HCT116 (cell line): ENCODE results near the gene NEK6. TPM values are rescaled to one million over a fixed set of nuclear protein-coding genes. Genes with fewer than 3 reads are reported as not detected.

Experiments used
- ATAC-seq: fragments of 200-7000 bp; cut with Tn5 transposase; 2 replicates; pipeline ENCODE4 v1.9.1; 2020; ENCODE audit warnings: mild to moderate bottlenecking, moderate library complexity
- BruUV-seq: library from RNA; stranded (reverse); fragments of 400-500 nt; replicated peaks from 2 replicates; lab custom pipeline; 2021; lab: Mats Ljungman, UMichigan
- CTCF ChIA-PET: fragments of 300-600 bp; sonication (Branson Sonifier 250); formaldehyde crosslinking; loops from one replicate; lab custom pipeline; 2021; ENCODE audit warnings: antibody characterized with exemption; lab: Charles Lee
- POLR2A ChIA-PET: fragments of 300-600, 350-600 bp; sonication (Branson Sonifier 250); formaldehyde crosslinking; loops from one replicate; lab custom pipeline; 2021; ENCODE audit warnings: antibody characterized with exemption; lab: Charles Lee
- RAD21 ChIA-PET, 2 experiments: fragments of 300-600 bp; sonication (Branson Sonifier 250); formaldehyde crosslinking; loops; one replicate each; lab custom pipeline; 2023; ENCODE audit warnings: low total read pairs in 2 of 2; ENCODE audit not compliant: uncharacterized antibody in 2 of 2, unreplicated experiment in 2 of 2, low non-redundant PET in 1 of 2; lab: Charles Lee
- DNase-seq: peaks from one replicate; pipeline ENCODE4 v3.0.0-alpha.2; 2010; ENCODE audit warnings: low read depth, low spot score
- H2AFZ ChIP-seq: fragments of 200-600 bp; shearing (Covaris generic), sonication (generic); 2 replicates; pipeline ENCODE4 v1.6.1; 2017; ENCODE audit warnings: low read depth, mixed run types, mixed read lengths, antibody characterized with exemption, low read length; ENCODE audit not compliant: poor library complexity, severe bottlenecking
- H3K27ac ChIP-seq: 2 replicates; pipeline ENCODE4 v1.5.1; 2012; ENCODE audit warnings: low read depth, low read length
- H3K27me3 ChIP-seq: fragments of 200-600 bp; sonication (generic); 2 replicates; pipeline ENCODE4 v1.6.1; 2016; ENCODE audit warnings: mixed run types, low read length, mixed read lengths; ENCODE audit not compliant: insufficient read depth
- H3K36me3 ChIP-seq, 2 experiments: fragments of 200-500 bp in 1 of 2; fragments of 200-600 bp in 1 of 2; sonication (Bioruptor generic) in 1 of 2; sonication (generic) in 1 of 2; 2 replicates each; pipeline versions ENCODE4 v1.5.1 to v1.6.1; 2014 to 2016; ENCODE audit warnings: low read length in 2 of 2, inconsistent platforms in 1 of 2, mixed read lengths in 1 of 2, mixed run types in 1 of 2; ENCODE audit not compliant: insufficient read depth in 2 of 2, control insufficient read depth in 1 of 2
- H3K4me1 ChIP-seq, 2 experiments: fragments of 200-600 bp in 1 of 2; sonication (generic) in 1 of 2; 2 replicates each; pipeline versions ENCODE4 v1.5.1 to v1.6.1; 2012 to 2017; ENCODE audit warnings: low read length in 2 of 2, inconsistent platforms in 1 of 2, mild to moderate bottlenecking in 1 of 2, mixed read lengths in 1 of 2, mixed run types in 1 of 2, moderate library complexity in 1 of 2; ENCODE audit not compliant: insufficient read depth in 2 of 2, control insufficient read depth in 1 of 2
- H3K4me2 ChIP-seq: fragments of 200-600 bp; sonication (generic); 2 replicates; pipeline ENCODE4 v1.6.1; 2017; ENCODE audit warnings: mixed run types, low read length, mixed read lengths
- H3K4me3 ChIP-seq, 2 experiments: fragments of 200-600 bp in 1 of 2; sonication (generic) in 1 of 2; replicated peaks in 1 of 2; 2 replicates each; pipeline ENCODE4 v1.5.1; 2011 to 2016; ENCODE audit warnings: low read length in 2 of 2, control low read depth in 1 of 2, low read depth in 1 of 2, mild to moderate bottlenecking in 1 of 2, mixed read lengths in 1 of 2, mixed run types in 1 of 2
- H3K79me2 ChIP-seq: fragments of 200-600 bp; sonication (generic); 2 replicates; pipeline ENCODE4 v1.6.1; 2017; ENCODE audit warnings: mild to moderate bottlenecking, mixed run types, low read length, moderate library complexity, mixed read lengths; ENCODE audit not compliant: insufficient read depth
- H3K9ac ChIP-seq: fragments of 200-600 bp; sonication (generic); 2 replicates; pipeline ENCODE4 v1.6.1; 2016; ENCODE audit warnings: low read length, mixed read lengths
- H3K9me2 ChIP-seq: fragments of 200-600 bp; sonication (generic), shearing (Covaris generic); 2 replicates; pipeline ENCODE4 v1.6.1; 2017; ENCODE audit warnings: mixed run types, mild to moderate bottlenecking, moderate library complexity; ENCODE audit not compliant: insufficient read depth
- H3K9me3 ChIP-seq, 2 experiments: fragments of 200-500 bp in 1 of 2; fragments of 200-600 bp in 1 of 2; sonication (Bioruptor generic) in 1 of 2; sonication (generic) in 1 of 2; 2 replicates each; pipeline ENCODE4 v1.6.1; 2014 to 2017; ENCODE audit warnings: low read length in 2 of 2, mixed read lengths in 2 of 2, inconsistent platforms in 1 of 2, low read depth in 1 of 2, mild to moderate bottlenecking in 1 of 2, mixed run types in 1 of 2, moderate library complexity in 1 of 2; ENCODE audit not compliant: control insufficient read depth in 1 of 2, insufficient read depth in 1 of 2
- H4K20me1 ChIP-seq: fragments of 200-600 bp; sonication (generic), shearing (Covaris generic); 2 replicates; pipeline ENCODE4 v1.6.1; 2017; ENCODE audit warnings: mixed run types, mild to moderate bottlenecking, moderate library complexity; ENCODE audit not compliant: insufficient read depth
- ATF3 ChIP-seq: IDR thresholded peaks from 2 replicates; pipeline ENCODE4 v1.6.1; 2012
- CBX3 ChIP-seq: IDR thresholded peaks from 2 replicates; pipeline ENCODE4 v1.6.1; 2012; ENCODE audit warnings: low read depth
- CEBPB ChIP-seq: IDR thresholded peaks from 2 replicates; pipeline ENCODE4 v1.6.1; 2012; ENCODE audit warnings: low read depth
- EGR1 ChIP-seq: IDR thresholded peaks from 2 replicates; pipeline ENCODE4 v1.6.1; 2012; ENCODE audit warnings: low read depth
- ELF1 ChIP-seq: IDR thresholded peaks from 2 replicates; pipeline ENCODE4 v1.6.1; 2012; ENCODE audit warnings: low read depth, borderline replicate concordance
- EZH2 ChIP-seq: fragments of 200-600 bp; sonication (generic); IDR thresholded peaks from 2 replicates; pipeline ENCODE4 v1.6.1; 2017; ENCODE audit warnings: antibody characterized with exemption, mixed run types
- EZH2phosphoT487 ChIP-seq: fragments of 200-600 bp; IDR thresholded peaks from 2 replicates; pipeline ENCODE4 v1.6.1; 2018; ENCODE audit warnings: antibody characterized with exemption, borderline replicate concordance
- FOSL1 ChIP-seq: IDR thresholded peaks from 2 replicates; pipeline ENCODE4 v1.6.1; 2012; ENCODE audit warnings: low read depth
- JUND ChIP-seq: IDR thresholded peaks from 2 replicates; pipeline ENCODE4 v1.6.1; 2012
- POLR2A ChIP-seq: IDR thresholded peaks from 2 replicates; pipeline ENCODE4 v1.7.0; 2011; ENCODE audit warnings: borderline replicate concordance; ENCODE audit not compliant: insufficient read depth, insufficient read length; ENCODE audit errors: extremely low read depth
- SRF ChIP-seq: IDR thresholded peaks from 2 replicates; pipeline ENCODE4 v1.6.1; 2012; ENCODE audit warnings: low read depth
- TCF7L2 ChIP-seq: IDR thresholded peaks from 2 replicates; pipeline ENCODE4 v1.7.0; 2011; ENCODE audit warnings: borderline replicate concordance, inconsistent platforms; ENCODE audit not compliant: insufficient read depth, insufficient read length; ENCODE audit errors: extremely low read depth
- YY1 ChIP-seq: IDR thresholded peaks from 2 replicates; pipeline ENCODE4 v1.6.1; 2011; ENCODE audit warnings: low read length, low read depth, moderate library complexity, mild to moderate bottlenecking; ENCODE audit not compliant: insufficient replicate concordance; ENCODE audit errors: extremely low read depth
- ZBTB33 ChIP-seq: IDR thresholded peaks from 2 replicates; pipeline ENCODE4 v1.6.1; 2011; ENCODE audit warnings: mild to moderate bottlenecking, low read length, moderate library complexity; ENCODE audit not compliant: insufficient replicate concordance; ENCODE audit errors: extremely low read depth
- ZFX ChIP-seq: fragments of 450-650 bp; IDR thresholded peaks from 2 replicates; pipeline ENCODE4 v1.6.1; 2017
- intact Hi-C: fragments of 100-400 bp; cut with micrococcal nuclease; formaldehyde crosslinking; loops from 2 replicates; pipeline ENCODE4 v1.10.0; 2022
- total RNA-seq: library from RNA; stranded (reverse); gene quantifications from one replicate; pipeline ENCODE4 v1.2.1, GENCODE V29; 2021; ENCODE audit not compliant: unreplicated experiment

The NEK6 gene
- total RNA-seq, 1 experiment from 2014 or later, result 40.8 TPM

- Histone ChIP-seq H3K27me3 (no peaks in the 10 kb centered on the region), H3K9me2 (no peaks in the 10 kb centered on the region), H3K9ac (no peak overlapping the region), H3K27ac (no peak overlapping the region), H3K4me3 (no peak overlapping the region), H3K9me3 (no peaks in the 10 kb centered on the region), H3K4me2 (no peak overlapping the region)
- no TSS peak for BruUV-seq
- no peak for ATAC-seq
- RAD21 ChIA-PET, result no interaction called here
- TF ChIP-seq ATF3 (no peak), FOSL1 (no peak), EZH2 (no peak), ZBTB33 (no peak), EGR1 (no peak), ELF1 (no peak), ZFX (no peak), CBX3 (no peak)
- TF ChIP-seq, all 23 proteins: peak for 0
- CTCF ChIA-PET, result interaction anchor here (0.9 to 1.1 kb wide), 2 partner anchors 14 to 247 kb away, joined by 3 to 5 read pairs; no protein-coding TSS in a partner anchor
- POLR2A ChIA-PET, result no interaction called here
- H3K36me3 ChIP-seq, result no peaks in the 10 kb centered on the region; a peak in 1 of 4 replicates
- DNase-seq, result no peak
- intact Hi-C loops, result no loop called here
- no peaks in the 10 kb centered on the region for H3K4me1 ChIP-seq
- H2AFZ ChIP-seq, result no peak overlapping the region
- peaks cover 7% of the 10 kb centered on the region; the same call in 1 of the 2 replicates for H4K20me1 ChIP-seq
- peaks cover 99% of the 10 kb centered on the region for H3K79me2 ChIP-seq
These were observed 116.1 kb downstream of the NEK6 start for GRCh38 chr9:124373851-124374250.

- Histone ChIP-seq H4K20me1 (peaks cover 10% of the 10 kb centered on the region; the same call in 1 of the 2 replicates), H3K4me3 (no peak overlapping the region), H3K27me3 (no peaks in the 10 kb centered on the region), H3K4me1 (no peaks in the 10 kb centered on the region), H3K27ac (no peak overlapping the region), H3K9me3 (no peaks in the 10 kb centered on the region), H3K9me2 (no peaks in the 10 kb centered on the region), H3K36me3 (peaks cover 0 to 5% of the 10 kb centered on the region in 2 experiments; a peak in 3 of 4 replicates), H3K79me2 (peaks cover 99% of the 10 kb centered on the region), H2AFZ (no peak overlapping the region), H3K9ac (no peak overlapping the region), H3K4me2 (no peak overlapping the region)
- ATAC-seq, result no peak
- BruUV-seq, result no TSS peak
- intact Hi-C loops, result no loop called here
- no peak for DNase-seq
- ChIA-PET POLR2A (no interaction called here), RAD21 (no interaction called here), CTCF (no interaction called here)
- TF ChIP-seq ZBTB33, result no peak
- TF ChIP-seq JUND, result no peak
- TF ChIP-seq FOSL1, result no peak
- no peak for TF ChIP-seq ELF1
- TF ChIP-seq ATF3, result no peak
- TF ChIP-seq EZH2phosphoT487, result no peak
- no peak for TF ChIP-seq SRF
- no peak for TF ChIP-seq POLR2A
- no peak for TF ChIP-seq YY1
- no peak for TF ChIP-seq EGR1
- no peak for TF ChIP-seq CEBPB
- no peak for TF ChIP-seq TCF7L2
These were observed 118.0 kb downstream of the NEK6 start for GRCh38 chr9:124375726-124376125.
